ENCODE data around the gene ABCA4.
A peak's percentile ranks its signal among the peaks of the same experiment; 100 is the strongest.

ABCA4 gene

GRCh38 chr1:94031591-94031990 is 89.4 kb downstream of the ABCA4 start:
- Histone ChIP-seq H3K4ac (ENCODE audit: low read depth, low read length) (no peak overlapping the region), H3K36me3 (ENCODE audit: control insufficient read depth in 1 of 2, insufficient read depth in 2 of 2, low read length in 2 of 2) (no peaks in the 10 kb centered on the region), H3K4me1 (ENCODE audit: control insufficient read depth in 1 of 2, insufficient read depth in 2 of 2, low read length in 2 of 2) (peaks cover 10 to 14% of the 10 kb centered on the region in 2 experiments), H2BK5ac (ENCODE audit: low read depth, low read length, poor library complexity) (peak overlapping the region; percentile 26), H2AK5ac (ENCODE audit: low read length) (no peak overlapping the region), H2BK12ac (ENCODE audit: low read length) (peak overlapping the region; percentile 12), H3K23ac (ENCODE audit: low read length) (no peak overlapping the region), H3K79me1 (ENCODE audit: low read length) (peaks cover 4% of the 10 kb centered on the region), H3K18ac (ENCODE audit: low read length) (no peak overlapping the region), H3K4me2 (ENCODE audit: low read length) (no peak overlapping the region), H2AFZ (ENCODE audit: insufficient read depth, low read length, poor library complexity) (no peak overlapping the region), H4K91ac (ENCODE audit: low read depth, low read length) (peak overlapping the region; percentile 41), H4K12ac (ENCODE audit: low read depth, low read length) (no peak overlapping the region), H3K14ac (ENCODE audit: low read length) (peak overlapping the region; percentile 8), H3K9me3 (ENCODE audit: insufficient read depth, low read depth, low read length) (no peaks in the 10 kb centered on the region), H2BK120ac (ENCODE audit: insufficient read depth, low read length, poor library complexity) (no peak overlapping the region), H3K27ac (ENCODE audit: low read depth, low read length) (no peak overlapping the region), H4K8ac (ENCODE audit: low read depth, low read length) (peak overlapping the region; percentile 14), H3K4me3 (ENCODE audit: low read depth, low read length) (no peak overlapping the region), H3K9ac (ENCODE audit: low read length) (no peak overlapping the region), H3K27me3 (ENCODE audit: insufficient read depth, low read length) (no peaks in the 10 kb centered on the region), H3K79me2 (ENCODE audit: control insufficient read depth, insufficient read depth, low read length, poor library complexity) (no peaks in the 10 kb centered on the region)
- DNase-seq: peak in 1 of 2 donors; percentile 34
- WGBS (ENCODE audit: extremely low coverage, insufficient coverage, insufficient read length): no CpG with 5 or more reads among the region's 9 CpGs

- Histone ChIP-seq H3K27ac (ENCODE audit: low read depth, low read length) (no peak overlapping the region), H3K9ac (ENCODE audit: low read length) (no peak overlapping the region), H3K4ac (ENCODE audit: low read depth, low read length) (no peak overlapping the region), H4K12ac (ENCODE audit: low read depth, low read length) (no peak overlapping the region), H2BK5ac (ENCODE audit: low read depth, low read length, poor library complexity) (no peak overlapping the region), H3K27me3 (ENCODE audit: insufficient read depth, low read length) (no peaks in the 10 kb centered on the region), H3K79me2 (ENCODE audit: control insufficient read depth, insufficient read depth, low read length, poor library complexity) (no peaks in the 10 kb centered on the region), H4K8ac (ENCODE audit: low read depth, low read length) (no peak overlapping the region), H2BK12ac (ENCODE audit: low read length) (no peak overlapping the region), H3K9me3 (ENCODE audit: insufficient read depth, low read depth, low read length) (no peaks in the 10 kb centered on the region), H2BK120ac (ENCODE audit: insufficient read depth, low read length, poor library complexity) (no peak overlapping the region), H3K36me3 (ENCODE audit: control insufficient read depth in 1 of 2, insufficient read depth in 2 of 2, low read length in 2 of 2) (no peaks in the 10 kb centered on the region), H4K91ac (ENCODE audit: low read depth, low read length) (no peak overlapping the region), H3K4me2 (ENCODE audit: low read length) (no peak overlapping the region), H3K4me3 (ENCODE audit: low read depth, low read length) (no peak overlapping the region), H3K4me1 (ENCODE audit: control insufficient read depth in 1 of 2, insufficient read depth in 2 of 2, low read length in 2 of 2) (peaks cover 12 to 14% of the 10 kb centered on the region in 2 experiments), H2AK5ac (ENCODE audit: low read length) (no peak overlapping the region), H3K18ac (ENCODE audit: low read length) (no peak overlapping the region), H3K79me1 (ENCODE audit: low read length) (peaks cover 6% of the 10 kb centered on the region), H3K14ac (ENCODE audit: low read length) (no peak overlapping the region), H3K23ac (ENCODE audit: low read length) (no peak overlapping the region), H2AFZ (ENCODE audit: insufficient read depth, low read length, poor library complexity) (no peak overlapping the region)
- DNase-seq: no peak
- WGBS (ENCODE audit: extremely low coverage, insufficient coverage, insufficient read length): no CpG with 5 or more reads among the region's 4 CpGs
Observed at GRCh38 chr1:94031154-94031553, 89.8 kb downstream of the ABCA4 start.

- Histone ChIP-seq H2AFZ (ENCODE audit: insufficient read depth, low read length, poor library complexity) (no peak overlapping the region), H3K27me3 (ENCODE audit: insufficient read depth, low read length) (no peaks in the 10 kb centered on the region), H3K79me1 (ENCODE audit: low read length) (peaks cover 6% of the 10 kb centered on the region), H4K8ac (ENCODE audit: low read depth, low read length) (no peak overlapping the region), H3K4me3 (ENCODE audit: low read depth, low read length) (no peak overlapping the region), H4K12ac (ENCODE audit: low read depth, low read length) (no peak overlapping the region), H2BK5ac (ENCODE audit: low read depth, low read length, poor library complexity) (no peak overlapping the region), H2BK120ac (ENCODE audit: insufficient read depth, low read length, poor library complexity) (no peak overlapping the region), H3K27ac (ENCODE audit: low read depth, low read length) (no peak overlapping the region), H3K9me3 (ENCODE audit: insufficient read depth, low read depth, low read length) (no peaks in the 10 kb centered on the region), H2AK5ac (ENCODE audit: low read length) (no peak overlapping the region), H3K4me2 (ENCODE audit: low read length) (no peak overlapping the region), H3K36me3 (ENCODE audit: control insufficient read depth in 1 of 2, insufficient read depth in 2 of 2, low read length in 2 of 2) (no peaks in the 10 kb centered on the region), H4K91ac (ENCODE audit: low read depth, low read length) (peak overlapping the region; percentile 56), H3K18ac (ENCODE audit: low read length) (no peak overlapping the region), H3K23ac (ENCODE audit: low read length) (no peak overlapping the region), H3K14ac (ENCODE audit: low read length) (no peak overlapping the region), H3K4me1 (ENCODE audit: control insufficient read depth in 1 of 2, insufficient read depth in 2 of 2, low read length in 2 of 2) (peaks cover 13 to 16% of the 10 kb centered on the region in 2 experiments), H3K4ac (ENCODE audit: low read depth, low read length) (no peak overlapping the region), H3K79me2 (ENCODE audit: control insufficient read depth, insufficient read depth, low read length, poor library complexity) (no peaks in the 10 kb centered on the region), H2BK12ac (ENCODE audit: low read length) (no peak overlapping the region), H3K9ac (ENCODE audit: low read length) (no peak overlapping the region)
- DNase-seq: no peak
- no CpG with 5 or more reads among the region's 6 CpGs for WGBS (ENCODE audit: extremely low coverage, insufficient coverage, insufficient read length)
Observed at GRCh38 chr1:94029130-94029993, 91.6 kb downstream of the ABCA4 start.

- H2BK5ac ChIP-seq (ENCODE audit: low read depth, low read length, poor library complexity): no peak overlapping the region
- no peak overlapping the region for H3K4me2 ChIP-seq (ENCODE audit: low read length)
- no peaks in the 10 kb centered on the region for H3K79me2 ChIP-seq (ENCODE audit: control insufficient read depth, insufficient read depth, low read length, poor library complexity)
- no peak overlapping the region for H3K23ac ChIP-seq (ENCODE audit: low read length)
- no CpG with 5 or more reads among the region's 5 CpGs for WGBS (ENCODE audit: extremely low coverage, insufficient coverage, insufficient read length)
- no peak overlapping the region for H3K4ac ChIP-seq (ENCODE audit: low read depth, low read length)
- H2AFZ ChIP-seq (ENCODE audit: insufficient read depth, low read length, poor library complexity): no peak overlapping the region
- H4K8ac ChIP-seq (ENCODE audit: low read depth, low read length): no peak overlapping the region
- no peak overlapping the region for H2BK120ac ChIP-seq (ENCODE audit: insufficient read depth, low read length, poor library complexity)
- H4K12ac ChIP-seq (ENCODE audit: low read depth, low read length): no peak overlapping the region
- no peak overlapping the region for H4K91ac ChIP-seq (ENCODE audit: low read depth, low read length)
- H2AK5ac ChIP-seq (ENCODE audit: low read length): no peak overlapping the region
- no peak overlapping the region for H3K14ac ChIP-seq (ENCODE audit: low read length)
- H3K4me1 ChIP-seq (ENCODE audit: control insufficient read depth in 1 of 2, insufficient read depth in 2 of 2, low read length in 2 of 2): peaks cover 6 to 8% of the 10 kb centered on the region in 2 experiments
- no peak for DNase-seq
- no peaks in the 10 kb centered on the region for H3K36me3 ChIP-seq (ENCODE audit: control insufficient read depth in 1 of 2, insufficient read depth in 2 of 2, low read length in 2 of 2)
- no peak overlapping the region for H3K27ac ChIP-seq (ENCODE audit: low read depth, low read length)
- no peaks in the 10 kb centered on the region for H3K27me3 ChIP-seq (ENCODE audit: insufficient read depth, low read length)
- H3K18ac ChIP-seq (ENCODE audit: low read length): no peak overlapping the region
- no peaks in the 10 kb centered on the region for H3K9me3 ChIP-seq (ENCODE audit: insufficient read depth, low read depth, low read length)
- peaks cover 2% of the 10 kb centered on the region for H3K79me1 ChIP-seq (ENCODE audit: low read length)
- no peak overlapping the region for H2BK12ac ChIP-seq (ENCODE audit: low read length)
- no peak overlapping the region for H3K9ac ChIP-seq (ENCODE audit: low read length)
- H3K4me3 ChIP-seq (ENCODE audit: low read depth, low read length): no peak overlapping the region
Observed at GRCh38 chr1:94027721-94028515, 93.0 kb downstream of the ABCA4 start.
